ENCODE measurements around the gene GBF1. TPM values are rescaled to one million over a fixed set of nuclear protein-coding genes. Genes with fewer than 3 reads are reported as not detected.
A peak's percentile ranks its signal among the peaks of the same experiment; 100 is the strongest.

GBF1 gene
- total RNA-seq, 2 experiments from 2014 or later = 28.8 to 30.9 TPM

- Histone ChIP-seq H3K4me1 (ENCODE audit: insufficient read depth, low read length) (peaks cover 29% of the 10 kb centered on the region), H3K36me3 (ENCODE audit: insufficient read depth, low read length) (no peaks in the 10 kb centered on the region), H3K27ac (ENCODE audit: low read depth in 1 of 2, low read length in 2 of 2) (no peak overlapping the region), H3K9me3 (ENCODE audit: control insufficient read depth in 1 of 2, insufficient read depth in 1 of 2, low read length in 2 of 2) (peaks cover 0 to 9% of the 10 kb centered on the region in 2 experiments), H3K27me3 (ENCODE audit: control insufficient read depth in 1 of 2, insufficient read depth in 2 of 2, low read length in 2 of 2) (peaks cover 28 to 29% of the 10 kb centered on the region in 2 experiments), H3K4me3 (ENCODE audit: low read length) (peak overlapping the region; percentile 41)
- DNase-seq (no peak), ATAC-seq (ENCODE audit: poor library complexity) (no peak)
- Mint-ChIP-seq H3K27ac (no peak overlapping the region), H3K27me3 (peaks cover 70% of the 10 kb centered on the region), H3K36me3 (ENCODE audit: low read depth) (peaks cover 6% of the 10 kb centered on the region), H3K4me1 (ENCODE audit: low read depth) (peaks cover 27% of the 10 kb centered on the region), H3K9me3 (no peaks in the 10 kb centered on the region), H3K4me3 (peak overlapping the region; percentile 52)
- CTCF ChIA-PET = interaction anchor here (3.6 kb wide), 1 partner anchor 10 kb away, joined by 35 read pairs; no protein-coding TSS in a partner anchor
- POLR2A ChIA-PET = interaction anchor here (0.6 to 1.9 kb wide), 2 partner anchors 10 to 92 kb away, joined by 3 to 13 read pairs; no protein-coding TSS in a partner anchor
- intact Hi-C loops (cut with DNase I, micrococcal nuclease) = loop anchor here in 1 of 2 experiments (5.0 kb wide), 3 partner anchors 88 to 888 kb away; partner anchors contain the start of genes ACTR1A, BTRC, NOLC1 and SUFU
- no peak for TF ChIP-seq CTCF (IDR thresholded peaks at IDR 0.05)
These were observed 4.8 kb upstream of the GBF1 start for GRCh38 chr10:102240467-102241031.

- H3K27ac Mint-ChIP-seq = no peak overlapping the region
- H3K27me3 Mint-ChIP-seq = peaks cover 66% of the 10 kb centered on the region
- no peak for ATAC-seq (ENCODE audit: poor library complexity)
- peaks cover 29% of the 10 kb centered on the region for H3K4me1 Mint-ChIP-seq (ENCODE audit: low read depth)
- CTCF ChIA-PET = interaction anchor here (3.6 kb wide), 1 partner anchor 10 kb away, joined by 35 read pairs; no protein-coding TSS in a partner anchor
- H3K36me3 Mint-ChIP-seq (ENCODE audit: low read depth) = peaks cover 9% of the 10 kb centered on the region
- Histone ChIP-seq H3K4me1 (ENCODE audit: insufficient read depth, low read length) (peaks cover 32% of the 10 kb centered on the region), H3K27ac (ENCODE audit: low read depth in 1 of 2, low read length in 2 of 2) (no peak overlapping the region), H3K36me3 (ENCODE audit: insufficient read depth, low read length) (no peaks in the 10 kb centered on the region), H3K4me3 (ENCODE audit: low read length) (peak overlapping the region; percentile 41), H3K27me3 (ENCODE audit: control insufficient read depth in 1 of 2, insufficient read depth in 2 of 2, low read length in 2 of 2) (peaks cover 28 to 29% of the 10 kb centered on the region in 2 experiments), H3K9me3 (ENCODE audit: control insufficient read depth in 1 of 2, insufficient read depth in 1 of 2, low read length in 2 of 2) (peaks cover 0 to 9% of the 10 kb centered on the region in 2 experiments)
- peak overlapping the region; percentile 52 for H3K4me3 Mint-ChIP-seq
- DNase-seq = peak in 1 of 14 experiments; percentile 10
- no peak for TF ChIP-seq CTCF (IDR thresholded peaks at IDR 0.05)
- POLR2A ChIA-PET = interaction anchor here (0.6 to 1.9 kb wide), 2 partner anchors 11 to 92 kb away, joined by 3 to 13 read pairs; no protein-coding TSS in a partner anchor
- intact Hi-C loops (cut with DNase I, micrococcal nuclease) = loop anchor here in 1 of 2 experiments (5.0 kb wide), 3 partner anchors 89 to 889 kb away; partner anchors contain the start of genes ACTR1A, BTRC, NOLC1 and SUFU
- no peaks in the 10 kb centered on the region for H3K9me3 Mint-ChIP-seq
These were observed 4.3 kb upstream of the GBF1 start for GRCh38 chr10:102241032-102241443.

GRCh38 chr10:102241444-102242117, 3.8 kb upstream of the GBF1 start, which contains the start of gene PITX3:
PITX3 (minus strand) TSS chr10:102241512; CDS start chr10:102232080, 9,432 bp downstream.
- ChIA-PET POLR2A (interaction anchor here (1.9 kb wide), 1 partner anchor 11 kb away, joined by 13 read pairs; no protein-coding TSS in a partner anchor), CTCF (interaction anchor here (0.6 to 3.6 kb wide), 2 partner anchors 11 to 72 kb away, joined by 3 to 35 read pairs; no protein-coding TSS in a partner anchor)
- peaks cover 64% of the 10 kb centered on the region for H3K27me3 Mint-ChIP-seq
- peak within 1 kb of the TSS; percentile 52 for H3K4me3 ChIP-seq (ENCODE audit: low read length)
- H3K4me1 ChIP-seq (ENCODE audit: insufficient read depth, low read length) = peaks cover 38% of the 10 kb centered on the region
- H3K36me3 Mint-ChIP-seq (ENCODE audit: low read depth) = peaks cover 9% of the 10 kb centered on the region
- peaks cover 0 to 9% of the 10 kb centered on the region in 2 experiments for H3K9me3 ChIP-seq (ENCODE audit: control insufficient read depth in 1 of 2, insufficient read depth in 1 of 2, low read length in 2 of 2)
- no peak within 1 kb of the TSS for H3K27ac Mint-ChIP-seq
- H3K9me3 Mint-ChIP-seq = no peaks in the 10 kb centered on the region
- no peak for TF ChIP-seq CTCF (IDR thresholded peaks at IDR 0.05)
- no peak within 1 kb of the TSS for H3K27ac ChIP-seq (ENCODE audit: low read depth in 1 of 2, low read length in 2 of 2)
- peak within 1 kb of the TSS; percentile 70 for H3K4me3 Mint-ChIP-seq
- ATAC-seq (ENCODE audit: poor library complexity) (peak; percentile 55), DNase-seq (peak; percentile 68 to 96 (median 82))
- H3K36me3 ChIP-seq (ENCODE audit: insufficient read depth, low read length) = no peaks in the 10 kb centered on the region
- peaks cover 28 to 29% of the 10 kb centered on the region in 2 experiments for H3K27me3 ChIP-seq (ENCODE audit: control insufficient read depth in 1 of 2, insufficient read depth in 2 of 2, low read length in 2 of 2)
- H3K4me1 Mint-ChIP-seq (ENCODE audit: low read depth) = peaks cover 34% of the 10 kb centered on the region
- intact Hi-C loops (cut with DNase I, micrococcal nuclease) = loop anchor here in 1 of 2 experiments (5.0 kb wide), 3 partner anchors 89 to 889 kb away; partner anchors contain the start of genes ACTR1A, BTRC, NOLC1 and SUFU
